ENCODE measurements around the gene GNAQ.
"Not testable (repeated sequence)": the region's sequence is repeated elsewhere in the genome, so short reads cannot be mapped to it uniquely, and the experiment has no call there.

GNAQ gene

GRCh38 chr9:77726289-77726688, 305.3 kb downstream of the GNAQ start:
- Histone ChIP-seq H3K36me3 (ENCODE audit: insufficient read depth, low read length) (peaks cover 47% of the 10 kb centered on the region), H3K27ac (ENCODE audit: low read depth, low read length) (no peak overlapping the region)

GRCh38 chr9:77725820-77726219, 305.8 kb downstream of the GNAQ start:
- no peak overlapping the region for H3K27ac ChIP-seq (ENCODE audit: low read depth, low read length)
- no peak overlapping the region for H2AFZ ChIP-seq (ENCODE audit: low read length, unreplicated experiment)
- H3K79me2 ChIP-seq (ENCODE audit: control insufficient read depth, insufficient read depth, low read length, unreplicated experiment) = no peaks in the 10 kb centered on the region
- H3K36me3 ChIP-seq (ENCODE audit: insufficient read depth, low read length) = peaks cover 47% of the 10 kb centered on the region
- H3K27me3 ChIP-seq (ENCODE audit: insufficient read depth, low read length) = no peaks in the 10 kb centered on the region
- H3K4me1 ChIP-seq (ENCODE audit: control insufficient read depth, insufficient read depth, low read length, unreplicated experiment) = no peaks in the 10 kb centered on the region
- no peak overlapping the region for H3K4me3 ChIP-seq (ENCODE audit: low read depth, low read length)

More at GRCh38 chr9:77726289-77726688, 305.3 kb downstream of the GNAQ start:
- H3K79me2 ChIP-seq (ENCODE audit: control insufficient read depth, insufficient read depth, low read length, unreplicated experiment) = no peaks in the 10 kb centered on the region
- H2AFZ ChIP-seq (ENCODE audit: low read length, unreplicated experiment) = no peak overlapping the region
- H3K4me1 ChIP-seq (ENCODE audit: control insufficient read depth, insufficient read depth, low read length, unreplicated experiment) = no peaks in the 10 kb centered on the region
- no peak overlapping the region for H3K4me3 ChIP-seq (ENCODE audit: low read depth, low read length)
- H3K27me3 ChIP-seq (ENCODE audit: insufficient read depth, low read length) = no peaks in the 10 kb centered on the region

- Histone ChIP-seq H3K4me3 (ENCODE audit: low read depth, low read length) (no peak overlapping the region), H3K36me3 (ENCODE audit: insufficient read depth, low read length) (peaks cover 46% of the 10 kb centered on the region), H3K27ac (ENCODE audit: low read depth, low read length) (no peak overlapping the region), H3K4me1 (ENCODE audit: control insufficient read depth, insufficient read depth, low read length, unreplicated experiment) (no peaks in the 10 kb centered on the region), H3K79me2 (ENCODE audit: control insufficient read depth, insufficient read depth, low read length, unreplicated experiment) (no peaks in the 10 kb centered on the region), H3K27me3 (ENCODE audit: insufficient read depth, low read length) (no peaks in the 10 kb centered on the region), H2AFZ (ENCODE audit: low read length, unreplicated experiment) (no peak overlapping the region)
Observed at GRCh38 chr9:77725046-77725694, 306.4 kb downstream of the GNAQ start.

GRCh38 chr9:77721156-77721555, 310.5 kb downstream of the GNAQ start:
- H3K79me2 ChIP-seq (ENCODE audit: control insufficient read depth, insufficient read depth, low read length, unreplicated experiment); H2AFZ ChIP-seq (ENCODE audit: low read length, unreplicated experiment); H3K27ac ChIP-seq (ENCODE audit: low read depth, low read length); H3K4me3 ChIP-seq (ENCODE audit: low read depth, low read length); H3K27me3 ChIP-seq (ENCODE audit: insufficient read depth, low read length): not testable (repeated sequence)
- H3K36me3 ChIP-seq (ENCODE audit: insufficient read depth, low read length) = peaks cover 21% of the 10 kb centered on the region
- peaks cover 13% of the 10 kb centered on the region for H3K4me1 ChIP-seq (ENCODE audit: control insufficient read depth, insufficient read depth, low read length, unreplicated experiment)

GRCh38 chr9:77719321-77719720, 312.3 kb downstream of the GNAQ start:
- no peak overlapping the region; the same call in 1 of the 2 replicates for H3K27ac ChIP-seq (ENCODE audit: low read depth, low read length)
- H3K4me1 ChIP-seq (ENCODE audit: control insufficient read depth, insufficient read depth, low read length, unreplicated experiment) = peaks cover 27% of the 10 kb centered on the region
- H3K4me3 ChIP-seq (ENCODE audit: low read depth, low read length) = no peak overlapping the region
- peaks cover 11% of the 10 kb centered on the region for H3K36me3 ChIP-seq (ENCODE audit: insufficient read depth, low read length)
- H3K27me3 ChIP-seq (ENCODE audit: insufficient read depth, low read length) = no peaks in the 10 kb centered on the region
- no peaks in the 10 kb centered on the region for H3K79me2 ChIP-seq (ENCODE audit: control insufficient read depth, insufficient read depth, low read length, unreplicated experiment)
- H2AFZ ChIP-seq (ENCODE audit: low read length, unreplicated experiment) = no peak overlapping the region

- not testable (repeated sequence) for H3K4me3 ChIP-seq (ENCODE audit: low read depth, low read length); H3K79me2 ChIP-seq (ENCODE audit: control insufficient read depth, insufficient read depth, low read length, unreplicated experiment); H2AFZ ChIP-seq (ENCODE audit: low read length, unreplicated experiment); H3K36me3 ChIP-seq (ENCODE audit: insufficient read depth, low read length); H3K27me3 ChIP-seq (ENCODE audit: insufficient read depth, low read length)
- H3K4me1 ChIP-seq (ENCODE audit: control insufficient read depth, insufficient read depth, low read length, unreplicated experiment) = peaks cover 38% of the 10 kb centered on the region
- peak overlapping the region; percentile 79 for H3K27ac ChIP-seq (ENCODE audit: low read depth, low read length)
Observed at GRCh38 chr9:77718298-77718640, 313.3 kb downstream of the GNAQ start.

GRCh38 chr9:77717608-77718297, 313.9 kb downstream of the GNAQ start:
- not testable (repeated sequence) for H3K36me3 ChIP-seq (ENCODE audit: insufficient read depth, low read length); H3K79me2 ChIP-seq (ENCODE audit: control insufficient read depth, insufficient read depth, low read length, unreplicated experiment); H2AFZ ChIP-seq (ENCODE audit: low read length, unreplicated experiment); H3K4me3 ChIP-seq (ENCODE audit: low read depth, low read length); H3K27me3 ChIP-seq (ENCODE audit: insufficient read depth, low read length)
- peak overlapping the region; percentile 79 for H3K27ac ChIP-seq (ENCODE audit: low read depth, low read length)
- H3K4me1 ChIP-seq (ENCODE audit: control insufficient read depth, insufficient read depth, low read length, unreplicated experiment) = peaks cover 43% of the 10 kb centered on the region

GRCh38 chr9:77714077-77714549, 317.5 kb downstream of the GNAQ start:
- H3K27me3 ChIP-seq (ENCODE audit: insufficient read depth, low read length) = no peaks in the 10 kb centered on the region
- H2AFZ ChIP-seq (ENCODE audit: low read length, unreplicated experiment) = no peak overlapping the region
- peak overlapping the region; percentile 73 for H3K27ac ChIP-seq (ENCODE audit: low read depth, low read length)
- H3K4me3 ChIP-seq (ENCODE audit: low read depth, low read length) = no peak overlapping the region
- H3K36me3 ChIP-seq (ENCODE audit: insufficient read depth, low read length) = no peaks in the 10 kb centered on the region
- H3K79me2 ChIP-seq (ENCODE audit: control insufficient read depth, insufficient read depth, low read length, unreplicated experiment) = no peaks in the 10 kb centered on the region
- H3K4me1 ChIP-seq (ENCODE audit: control insufficient read depth, insufficient read depth, low read length, unreplicated experiment) = peaks cover 66% of the 10 kb centered on the region

GRCh38 chr9:77712533-77713130, 319.0 kb downstream of the GNAQ start:
- Histone ChIP-seq H3K4me1 (ENCODE audit: control insufficient read depth, insufficient read depth, low read length, unreplicated experiment) (peaks cover 71% of the 10 kb centered on the region), H3K27me3 (ENCODE audit: insufficient read depth, low read length) (no peaks in the 10 kb centered on the region), H2AFZ (ENCODE audit: low read length, unreplicated experiment) (no peak overlapping the region), H3K27ac (ENCODE audit: low read depth, low read length) (peak overlapping the region; percentile 73), H3K4me3 (ENCODE audit: low read depth, low read length) (peak overlapping the region; percentile 44; the same call in 1 of the 2 replicates), H3K36me3 (ENCODE audit: insufficient read depth, low read length) (no peaks in the 10 kb centered on the region), H3K79me2 (ENCODE audit: control insufficient read depth, insufficient read depth, low read length, unreplicated experiment) (no peaks in the 10 kb centered on the region)

- H3K27ac ChIP-seq (ENCODE audit: low read depth, low read length) = no peak overlapping the region; the same call in 1 of the 2 replicates
- no peaks in the 10 kb centered on the region for H3K36me3 ChIP-seq (ENCODE audit: insufficient read depth, low read length)
- no peaks in the 10 kb centered on the region for H3K27me3 ChIP-seq (ENCODE audit: insufficient read depth, low read length)
- H3K79me2 ChIP-seq (ENCODE audit: control insufficient read depth, insufficient read depth, low read length, unreplicated experiment) = no peaks in the 10 kb centered on the region
- H3K4me1 ChIP-seq (ENCODE audit: control insufficient read depth, insufficient read depth, low read length, unreplicated experiment) = peaks cover 75% of the 10 kb centered on the region
- no peak overlapping the region for H2AFZ ChIP-seq (ENCODE audit: low read length, unreplicated experiment)
- H3K4me3 ChIP-seq (ENCODE audit: low read depth, low read length) = no peak overlapping the region
Observed at GRCh38 chr9:77710965-77711648, 320.5 kb downstream of the GNAQ start.

Data from ACC112 (cell line).